C4-2B (cell line): ENCODE measurements around the gene REXO5.

ENCODE experiments used
- ZFX ChIP-seq: fragments of 450-650 bp; IDR thresholded peaks from 2 replicates; pipeline ENCODE4 v1.6.1; 2017
- TF ChIP-seq, protein P1 (sequence below): fragments of 450-650 bp; conservative IDR thresholded peaks from 2 replicates; pipeline ENCODE4 v1.5.1; 2017; ENCODE audit warnings: mild to moderate bottlenecking

DNA sequence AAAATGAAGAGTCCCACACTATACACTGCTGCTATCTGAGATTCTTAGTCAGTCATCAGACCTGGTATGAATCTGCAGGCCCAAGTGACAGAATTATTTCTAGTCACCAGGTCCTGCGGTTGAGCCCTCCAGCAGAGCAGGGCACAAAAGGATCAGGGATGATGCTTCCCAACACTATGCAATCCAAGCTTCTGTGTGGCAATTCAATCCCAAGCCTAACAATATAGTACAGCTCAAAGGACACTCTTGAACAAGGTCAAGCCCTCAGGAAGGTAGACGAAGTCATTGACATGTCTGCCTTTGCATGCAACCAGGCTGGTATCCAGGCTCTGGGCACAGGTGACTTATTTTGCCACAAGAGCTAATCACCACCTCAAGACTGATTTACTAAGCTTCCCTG, 88.1 kb downstream of the REXO5 start:
- TF ChIP-seq ZFX: no peak
- TF ChIP-seq, protein P1, sequence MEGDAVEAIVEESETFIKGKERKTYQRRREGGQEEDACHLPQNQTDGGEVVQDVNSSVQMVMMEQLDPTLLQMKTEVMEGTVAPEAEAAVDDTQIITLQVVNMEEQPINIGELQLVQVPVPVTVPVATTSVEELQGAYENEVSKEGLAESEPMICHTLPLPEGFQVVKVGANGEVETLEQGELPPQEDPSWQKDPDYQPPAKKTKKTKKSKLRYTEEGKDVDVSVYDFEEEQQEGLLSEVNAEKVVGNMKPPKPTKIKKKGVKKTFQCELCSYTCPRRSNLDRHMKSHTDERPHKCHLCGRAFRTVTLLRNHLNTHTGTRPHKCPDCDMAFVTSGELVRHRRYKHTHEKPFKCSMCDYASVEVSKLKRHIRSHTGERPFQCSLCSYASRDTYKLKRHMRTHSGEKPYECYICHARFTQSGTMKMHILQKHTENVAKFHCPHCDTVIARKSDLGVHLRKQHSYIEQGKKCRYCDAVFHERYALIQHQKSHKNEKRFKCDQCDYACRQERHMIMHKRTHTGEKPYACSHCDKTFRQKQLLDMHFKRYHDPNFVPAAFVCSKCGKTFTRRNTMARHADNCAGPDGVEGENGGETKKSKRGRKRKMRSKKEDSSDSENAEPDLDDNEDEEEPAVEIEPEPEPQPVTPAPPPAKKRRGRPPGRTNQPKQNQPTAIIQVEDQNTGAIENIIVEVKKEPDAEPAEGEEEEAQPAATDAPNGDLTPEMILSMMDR: no peak
